K562 (cell line): Measurements from ENCODE around the gene TSPAN15. TPM values are rescaled to one million over a fixed set of nuclear protein-coding genes. Genes with fewer than 3 reads are reported as not detected.

ENCODE experiments used
- ATAC-seq: fragments of 200-7000 bp; cut with Tn5 transposase; 3 replicates; pipeline ENCODE4 v1.9.1; 2020; ENCODE audit warnings: moderate library complexity
- BruUV-seq: library from RNA; stranded (reverse); fragments of 400-500 nt; replicated peaks from 2 replicates; lab custom pipeline; 2021; lab: Mats Ljungman, UMichigan
- CTCF ChIA-PET: fragments of 300-600 bp; formaldehyde crosslinking; extraction: SDS; loops from one replicate; lab custom pipeline; 2021; ENCODE audit warnings: low intra/inter-chr PET ratio; lab: Yijun Ruan, JAX
- POLR2A ChIA-PET: fragments of 300-600, 350-650 bp; sonication (Branson Sonifier 250); formaldehyde crosslinking; extraction: SDS; loops from one replicate; lab custom pipeline; 2021; ENCODE audit warnings: antibody characterized with exemption, inconsistent platforms; lab: Yijun Ruan, JAX
- DNase-seq, 4 experiments: peaks; one replicate each; pipeline versions ENCODE4 v3.0.0 to v3.0.0-alpha.2; 2011 to 2018; ENCODE audit warnings: low spot score in 3 of 4, mixed read lengths in 3 of 4; ENCODE audit errors: extremely low read depth in 1 of 4
- FAIRE-seq: peaks from 2 replicates; lab custom pipeline; 2011; peaks lifted over from hg19 to GRCh38; lab: Jason Lieb, UNC
- H2AFZ ChIP-seq: 2 replicates; pipeline ENCODE4 v1.6.0; 2011; ENCODE audit warnings: low read depth, low read length, control low read depth, inconsistent platforms
- H3K27ac ChIP-seq: fragments of 200-600 bp; 3 replicates; pipeline ENCODE4 v1.8.0; 2011; ENCODE audit warnings: low read depth, mild to moderate bottlenecking, control low read depth, inconsistent platforms, low read length, moderate library complexity, mixed read lengths; ENCODE audit errors: extremely low read depth
- H3K27me3 ChIP-seq, 2 experiments: fragments of 300-600 bp in 1 of 2; 2 replicates in 1 of 2; 3 replicates in 1 of 2; pipeline versions ENCODE4 v1.6.0 to v1.8.0; 2011; ENCODE audit warnings: inconsistent platforms in 2 of 2, low read length in 2 of 2, mild to moderate bottlenecking in 1 of 2, mixed read lengths in 1 of 2, moderate library complexity in 1 of 2; ENCODE audit not compliant: control insufficient read depth in 2 of 2, insufficient read depth in 2 of 2
- H3K36me3 ChIP-seq: fragments of 300-600 bp; 3 replicates; pipeline ENCODE4 v1.8.0; 2011; ENCODE audit warnings: mild to moderate bottlenecking, low read length, inconsistent platforms; ENCODE audit not compliant: control insufficient read depth, insufficient read depth
- H3K4me1 ChIP-seq, 2 experiments: fragments of 200-600 bp in 1 of 2; replicated peaks in 1 of 2; 2 replicates in 1 of 2; 3 replicates in 1 of 2; pipeline versions ENCODE4 v1.5.1 to v1.8.0; 2011; ENCODE audit warnings: inconsistent platforms in 2 of 2, low read length in 2 of 2, mild to moderate bottlenecking in 1 of 2, mixed read lengths in 1 of 2, moderate library complexity in 1 of 2; ENCODE audit not compliant: control insufficient read depth in 2 of 2, insufficient read depth in 2 of 2
- H3K4me2 ChIP-seq: 2 replicates; pipeline ENCODE4 v1.6.1; 2011; ENCODE audit warnings: low read length, control low read depth, inconsistent platforms, mixed read lengths; ENCODE audit not compliant: insufficient read depth
- H3K4me3 ChIP-seq: fragments of 200-600 bp; sonication (generic), shearing (Covaris generic); 2 replicates; pipeline ENCODE4 v1.5.1; 2016; ENCODE audit warnings: control low read depth, inconsistent platforms
- H3K79me2 ChIP-seq: fragments of 200-600 bp; 3 replicates; pipeline ENCODE4 v1.8.0; 2011; ENCODE audit warnings: low read length, inconsistent platforms; ENCODE audit not compliant: control insufficient read depth, insufficient read depth
- H3K9ac ChIP-seq, 2 experiments: 2 replicates each; pipeline versions ENCODE4 v1.6.0 to v1.6.1; 2011; ENCODE audit warnings: low read depth in 2 of 2, low read length in 2 of 2, control low read depth in 1 of 2, inconsistent platforms in 1 of 2, mild to moderate bottlenecking in 1 of 2, mixed read lengths in 1 of 2; ENCODE audit not compliant: insufficient read depth in 1 of 2
- H3K9me1 ChIP-seq: one replicate; pipeline ENCODE4 v1.6.0; 2011; ENCODE audit warnings: inconsistent platforms, mild to moderate bottlenecking, low read length, moderate library complexity; ENCODE audit not compliant: control insufficient read depth, insufficient read depth
- H3K9me3 ChIP-seq: replicated peaks from 2 replicates; pipeline ENCODE4 v1.5.1; 2011; ENCODE audit warnings: low read depth, low read length, inconsistent platforms; ENCODE audit not compliant: control insufficient read depth, insufficient read depth
- H4K20me1 ChIP-seq: replicated peaks from 2 replicates; pipeline ENCODE4 v1.6.1; 2011; ENCODE audit warnings: low read length, inconsistent platforms, mixed read lengths; ENCODE audit not compliant: control insufficient read depth, insufficient read depth
- CBX5 ChIP-seq: IDR thresholded peaks from 2 replicates; pipeline ENCODE4 v1.6.1; 2014; ENCODE audit warnings: low read depth, borderline replicate concordance
- HINFP ChIP-seq: fragments of 450-650 bp; conservative IDR thresholded peaks from 2 replicates; pipeline ENCODE4 v1.6.1; 2016; ENCODE audit warnings: missing genetic modification characterization, low read depth, mild to moderate bottlenecking, control low read depth, missing compliant biosample characterization
- LARP7 ChIP-seq: fragments of 450-650 bp; IDR thresholded peaks from 2 replicates; pipeline ENCODE4 v1.6.1; 2016
- LCOR ChIP-seq: sonication (generic); formaldehyde crosslinking; IDR thresholded peaks from 2 replicates; pipeline ENCODE4 v1.8.0; 2022; ENCODE audit warnings: mild to moderate bottlenecking, missing genetic modification reagents
- MLLT1 ChIP-seq, 2 experiments: fragments of 450-650 bp; IDR thresholded peaks; 2 replicates each; pipeline ENCODE4 v1.6.1; 2016
- NR2C1 ChIP-seq, 2 experiments: fragments of 450-650 bp; IDR thresholded peaks; 2 replicates each; pipeline ENCODE4 v1.6.1; 2017; ENCODE audit warnings: mild to moderate bottlenecking in 2 of 2, antibody characterized with exemption in 1 of 2, inconsistent platforms in 1 of 2, missing compliant biosample characterization in 1 of 2, missing genetic modification characterization in 1 of 2
- SIN3A ChIP-seq, 2 experiments: fragments of 150-350 bp in 1 of 2; IDR thresholded peaks; 2 replicates each; pipeline ENCODE4 v1.6.1; 2011 to 2016; ENCODE audit warnings: borderline replicate concordance in 2 of 2, low read depth in 2 of 2, low read length in 2 of 2, mild to moderate bottlenecking in 2 of 2, moderate library complexity in 2 of 2; ENCODE audit not compliant: control insufficient read depth in 1 of 2
- ZFX ChIP-seq: sonication (generic); formaldehyde crosslinking; IDR thresholded peaks from 2 replicates; pipeline ENCODE4 v1.8.0; 2022; ENCODE audit warnings: mild to moderate bottlenecking, missing genetic modification reagents, moderate library complexity
- ZNF507 ChIP-seq: conservative IDR thresholded peaks from 2 replicates; pipeline ENCODE4 v1.6.1; 2017; ENCODE audit warnings: missing genetic modification characterization, missing compliant biosample characterization
- WGBS: fragments of 100-300 bp; shearing (Covaris generic); methylation state at CpG from one replicate; pipeline ENCODE4 v1.1.6; 2016; ENCODE audit warnings: low coverage, mixed read lengths; ENCODE audit not compliant: insufficient coverage; ENCODE audit errors: missing lambda C conversion rate; 5-methylcytosine and 5-hydroxymethylcytosine counted together
- in situ Hi-C: fragments of 300-500 bp; cut with MboI; formaldehyde crosslinking; loops from 4 replicates; pipeline ENCODE4 v1.15.0; 2018; ENCODE audit warnings: inconsistent platforms, mixed read lengths
- intact Hi-C: fragments of 100-400 bp; cut with micrococcal nuclease; formaldehyde crosslinking; loops from 2 replicates; pipeline ENCODE4 v1.14.2; 2022
- polyA plus RNA-seq, 8 experiments: library from polyadenylated mRNA; depleted of rRNA in 4 of 8; stranded (reverse) in 5 of 8; unstranded in 3 of 8; fragments of >200 nt; fragmentation: Nextera tagmentation in 2 of 8; fragmentation: Illumina TruSeq in 1 of 8; extraction: Ambion mirVana in 2 of 8; extraction: Trizol in 1 of 8; gene quantifications; 2 replicates each; pipeline versions ENCODE4 v1.2.1 to v1.2.3, GENCODE V29; 2011 to 2014; ENCODE audit warnings: inconsistent platforms in 1 of 8, missing spikeins in 1 of 8
- total RNA-seq, 7 experiments: library from RNA; depleted of rRNA in 6 of 7; stranded (reverse); fragments of >200 nt in 6 of 7; fragmentation: Illumina TruSeq in 2 of 7; extraction: Trizol in 2 of 7; gene quantifications; 2 replicates each; pipeline versions ENCODE4 v1.2.1 to v1.2.3, GENCODE V29; 2011 to 2021; ENCODE audit warnings: low replicate concordance in 1 of 7

TSPAN15 gene
- total and polyA plus RNA-seq, 9 of the 15 experiments (the other 6 are each of a cell fraction or from before 2014, with no cell fraction given): 0.33 to 1.0 (median 0.45) TPM; not detected in 2

GRCh38 chr10:69494626-69495558 lies 43.6 kb downstream of the TSPAN15 start:
- FAIRE-seq (no peak), ATAC-seq (peak; percentile 21; the same call in 2 of the 3 replicates), DNase-seq (no peak)
- 5% methylated on average over 30 of the region's 30 CpGs for WGBS
- Histone ChIP-seq H4K20me1 (peaks cover 12% of the 10 kb centered on the region), H3K27me3 (peaks cover 17 to 80% of the 10 kb centered on the region in 2 experiments), H3K9ac (no peak overlapping the region), H3K9me1 (no peaks in the 10 kb centered on the region), H3K4me2 (no peak overlapping the region), H3K4me3 (no peak overlapping the region), H3K27ac (no peak overlapping the region), H3K9me3 (no peaks in the 10 kb centered on the region), H3K36me3 (no peaks in the 10 kb centered on the region), H2AFZ (no peak overlapping the region), H3K79me2 (no peaks in the 10 kb centered on the region), H3K4me1 (no peaks in the 10 kb centered on the region; a peak in 1 of 5 replicates)
- no TSS peak for BruUV-seq
- intact Hi-C loops: no loop called here
- ChIA-PET CTCF (interaction anchor here (1.8 kb wide), 1 partner anchor 13 kb away, joined by 4 read pairs; no protein-coding TSS in a partner anchor), POLR2A (interaction anchor here (0.6 kb wide), 2 partner anchors 45 to 124 kb away, joined by 3 to 4 read pairs; no protein-coding TSS in a partner anchor)
- no peak for TF ChIP-seq ZNF507
- no peak for TF ChIP-seq MLLT1 (IDR thresholded peaks at IDR 0.05)
- TF ChIP-seq ZFX (CRISPR knock-in tag): no peak
- no peak for TF ChIP-seq LCOR (CRISPR knock-in tag)
- no peak for TF ChIP-seq LARP7
- no peak for TF ChIP-seq SIN3A (IDR thresholded peaks at IDR 0.05; ENCODE audit: borderline replicate concordance in 2 of 2, control insufficient read depth in 1 of 2, low read depth in 2 of 2, low read length in 2 of 2)
- TF ChIP-seq CBX5: no peak
- no peak for TF ChIP-seq NR2C1 (IDR thresholded peaks at IDR 0.05)
- no peak for TF ChIP-seq NR2C1 (tag; IDR thresholded peaks at IDR 0.05)
- no peak for TF ChIP-seq HINFP (tag)
- in situ Hi-C loops: no loop called here
